ENCODE results near the gene MEN1.

GRCh38 chr11:64843686-64844329, 33.5 kb upstream of the MEN1 start:
- TF ChIP-seq POLR2A (IDR thresholded peaks at IDR 0.05; ENCODE audit: low read length) (no peak), GATA1 (IDR thresholded peaks at IDR 0.05; ENCODE audit: low read depth, low read length) (no peak)

Measured in erythroblast (primary cell).